ENCODE results near the gene BANF2. TPM values are rescaled to one million over a fixed set of nuclear protein-coding genes. Genes with fewer than 3 reads are reported as not detected.

BANF2 gene
- total RNA-seq, 2 experiments from 2014 or later: not detected

- H3K27me3 Mint-ChIP-seq: peaks cover 3% of the 10 kb centered on the region
- ChIA-PET POLR2A (no interaction called here), CTCF (no interaction called here)
- no peak for DNase-seq
- H3K4me1 Mint-ChIP-seq: no peaks in the 10 kb centered on the region
- H3K9me3 Mint-ChIP-seq: peaks cover 6% of the 10 kb centered on the region
- no peak overlapping the region for H3K27ac Mint-ChIP-seq
- H3K4me3 Mint-ChIP-seq: no peak overlapping the region
- no peaks in the 10 kb centered on the region for H3K36me3 Mint-ChIP-seq (ENCODE audit: low read depth)
These were observed 43.0 kb downstream of the BANF2 start for GRCh38 chr20:17742731-17743130.

GRCh38 chr20:17743677-17744076, 43.9 kb downstream of the BANF2 start:
- H3K4me1 Mint-ChIP-seq: no peaks in the 10 kb centered on the region
- no peaks in the 10 kb centered on the region for H3K9me3 Mint-ChIP-seq
- no peaks in the 10 kb centered on the region for H3K36me3 Mint-ChIP-seq (ENCODE audit: low read depth)
- ChIA-PET POLR2A (no interaction called here), CTCF (interaction anchor here (0.6 kb wide), 1 partner anchor 32 kb away, joined by 3 read pairs; no protein-coding TSS in a partner anchor)
- H3K27me3 Mint-ChIP-seq: peaks cover 3% of the 10 kb centered on the region
- no peak overlapping the region for H3K27ac Mint-ChIP-seq
- no peak overlapping the region for H3K4me3 Mint-ChIP-seq
- no peak for DNase-seq

- peaks cover 3% of the 10 kb centered on the region for H3K27me3 Mint-ChIP-seq
- no peaks in the 10 kb centered on the region for H3K36me3 Mint-ChIP-seq (ENCODE audit: low read depth)
- CTCF ChIA-PET: interaction anchor here (0.5 to 1.2 kb wide), 3 partner anchors 29 to 485 kb away, joined by 3 to 5 read pairs (median 3); no protein-coding TSS in a partner anchor
- no peak for DNase-seq
- H3K27ac Mint-ChIP-seq: no peak overlapping the region
- no peaks in the 10 kb centered on the region for H3K9me3 Mint-ChIP-seq
- no peak overlapping the region for H3K4me3 Mint-ChIP-seq
- POLR2A ChIA-PET: no interaction called here
- H3K4me1 Mint-ChIP-seq: no peaks in the 10 kb centered on the region
These were observed 47.7 kb downstream of the BANF2 start for GRCh38 chr20:17747431-17747846.

- DNase-seq: no peak
- no peaks in the 10 kb centered on the region for H3K4me1 Mint-ChIP-seq
- POLR2A ChIA-PET: interaction anchor here (0.6 kb wide), 1 partner anchor 209 kb away, joined by 4 read pairs; no protein-coding TSS in a partner anchor
- H3K9me3 Mint-ChIP-seq: no peaks in the 10 kb centered on the region
- no peaks in the 10 kb centered on the region for H3K36me3 Mint-ChIP-seq (ENCODE audit: low read depth)
- H3K4me3 Mint-ChIP-seq: no peak overlapping the region
- H3K27ac Mint-ChIP-seq: no peak overlapping the region
- CTCF ChIA-PET: no interaction called here
- peaks cover 6% of the 10 kb centered on the region for H3K27me3 Mint-ChIP-seq
These were observed 48.5 kb downstream of the BANF2 start for GRCh38 chr20:17748279-17748678.

- no peak overlapping the region for H3K27ac Mint-ChIP-seq
- H3K9me3 Mint-ChIP-seq: no peaks in the 10 kb centered on the region
- H3K4me3 Mint-ChIP-seq: no peak overlapping the region
- H3K4me1 Mint-ChIP-seq: no peaks in the 10 kb centered on the region
- no peaks in the 10 kb centered on the region for H3K36me3 Mint-ChIP-seq (ENCODE audit: low read depth)
- POLR2A ChIA-PET: no interaction called here
- CTCF ChIA-PET: no interaction called here
- no peak for DNase-seq
- peaks cover 16% of the 10 kb centered on the region for H3K27me3 Mint-ChIP-seq
These were observed 49.8 kb downstream of the BANF2 start for GRCh38 chr20:17749626-17749977.

- DNase-seq: no peak
- Mint-ChIP-seq H3K9me3 (no peaks in the 10 kb centered on the region), H3K27me3 (peaks cover 16% of the 10 kb centered on the region), H3K36me3 (ENCODE audit: low read depth) (no peaks in the 10 kb centered on the region), H3K27ac (no peak overlapping the region), H3K4me3 (no peak overlapping the region), H3K4me1 (no peaks in the 10 kb centered on the region)
- POLR2A ChIA-PET: no interaction called here
- CTCF ChIA-PET: no interaction called here
These were observed 50.4 kb downstream of the BANF2 start for GRCh38 chr20:17749978-17750721.

- DNase-seq: no peak
- H3K27ac Mint-ChIP-seq: no peak overlapping the region
- ChIA-PET POLR2A (no interaction called here), CTCF (no interaction called here)
- no peaks in the 10 kb centered on the region for H3K4me1 Mint-ChIP-seq
- no peak overlapping the region for H3K4me3 Mint-ChIP-seq
- no peaks in the 10 kb centered on the region for H3K9me3 Mint-ChIP-seq
- H3K27me3 Mint-ChIP-seq: peaks cover 16% of the 10 kb centered on the region
- H3K36me3 Mint-ChIP-seq (ENCODE audit: low read depth): no peaks in the 10 kb centered on the region
These were observed 50.9 kb downstream of the BANF2 start for GRCh38 chr20:17750722-17751045.

GRCh38 chr20:17751640-17752039, 51.9 kb downstream of the BANF2 start:
- Mint-ChIP-seq H3K9me3 (no peaks in the 10 kb centered on the region), H3K27me3 (peaks cover 22% of the 10 kb centered on the region), H3K4me3 (no peak overlapping the region), H3K36me3 (ENCODE audit: low read depth) (no peaks in the 10 kb centered on the region), H3K4me1 (no peaks in the 10 kb centered on the region), H3K27ac (no peak overlapping the region)
- ChIA-PET CTCF (interaction anchor here (0.7 to 1.1 kb wide), 2 partner anchors 69 to 144 kb away, joined by 3 read pairs; partner anchors contain the start of gene RRBP1), POLR2A (no interaction called here)
- DNase-seq: no peak

- ChIA-PET POLR2A (interaction anchor here (0.6 kb wide), 1 partner anchor 924 kb away, joined by 4 read pairs; no protein-coding TSS in a partner anchor), CTCF (interaction anchor here (0.7 to 1.1 kb wide), 2 partner anchors 70 to 144 kb away, joined by 3 read pairs; partner anchors contain the start of gene RRBP1)
- Mint-ChIP-seq H3K9me3 (no peaks in the 10 kb centered on the region), H3K27ac (no peak overlapping the region), H3K27me3 (peaks cover 18% of the 10 kb centered on the region), H3K36me3 (ENCODE audit: low read depth) (no peaks in the 10 kb centered on the region), H3K4me1 (no peaks in the 10 kb centered on the region), H3K4me3 (no peak overlapping the region)
- no peak for DNase-seq
These were observed 52.7 kb downstream of the BANF2 start for GRCh38 chr20:17752459-17752858.

GRCh38 chr20:17753516-17753915, 53.8 kb downstream of the BANF2 start:
- Mint-ChIP-seq H3K4me1 (no peaks in the 10 kb centered on the region), H3K27me3 (peaks cover 20% of the 10 kb centered on the region), H3K9me3 (peaks cover 3% of the 10 kb centered on the region), H3K4me3 (no peak overlapping the region), H3K36me3 (ENCODE audit: low read depth) (no peaks in the 10 kb centered on the region), H3K27ac (no peak overlapping the region)
- DNase-seq: no peak
- ChIA-PET POLR2A (no interaction called here), CTCF (interaction anchor here (0.6 kb wide), 1 partner anchor 310 kb away, joined by 3 read pairs; no protein-coding TSS in a partner anchor)

- DNase-seq: no peak
- H3K27ac Mint-ChIP-seq: no peak overlapping the region
- peaks cover 4% of the 10 kb centered on the region for H3K9me3 Mint-ChIP-seq
- no peak overlapping the region for H3K4me3 Mint-ChIP-seq
- ChIA-PET CTCF (no interaction called here), POLR2A (interaction anchor here (0.5 kb wide), 1 partner anchor 1293 kb away, joined by 3 read pairs; no protein-coding TSS in a partner anchor)
- H3K4me1 Mint-ChIP-seq: no peaks in the 10 kb centered on the region
- H3K27me3 Mint-ChIP-seq: peaks cover 20% of the 10 kb centered on the region
- no peaks in the 10 kb centered on the region for H3K36me3 Mint-ChIP-seq (ENCODE audit: low read depth)
These were observed 56.8 kb downstream of the BANF2 start for GRCh38 chr20:17756529-17756928.

- no peak overlapping the region for H3K4me3 Mint-ChIP-seq
- DNase-seq: no peak
- no peaks in the 10 kb centered on the region for H3K4me1 Mint-ChIP-seq
- no peak overlapping the region for H3K27ac Mint-ChIP-seq
- ChIA-PET CTCF (no interaction called here), POLR2A (no interaction called here)
- peaks cover 6% of the 10 kb centered on the region for H3K9me3 Mint-ChIP-seq
- no peaks in the 10 kb centered on the region for H3K36me3 Mint-ChIP-seq (ENCODE audit: low read depth)
- peaks cover 20% of the 10 kb centered on the region for H3K27me3 Mint-ChIP-seq
These were observed 57.7 kb downstream of the BANF2 start for GRCh38 chr20:17757496-17757895.

GRCh38 chr20:17758010-17758409, 58.2 kb downstream of the BANF2 start:
- CTCF ChIA-PET: no interaction called here
- H3K27ac Mint-ChIP-seq: no peak overlapping the region
- H3K36me3 Mint-ChIP-seq (ENCODE audit: low read depth): no peaks in the 10 kb centered on the region
- no peak overlapping the region for H3K4me3 Mint-ChIP-seq
- H3K27me3 Mint-ChIP-seq: peaks cover 18% of the 10 kb centered on the region
- H3K4me1 Mint-ChIP-seq: no peaks in the 10 kb centered on the region
- H3K9me3 Mint-ChIP-seq: peaks cover 6% of the 10 kb centered on the region
- POLR2A ChIA-PET: no interaction called here
- no peak for DNase-seq

- CTCF ChIA-PET: interaction anchor here (0.6 kb wide), 1 partner anchor 631 kb away, joined by 5 read pairs; no protein-coding TSS in a partner anchor
- Mint-ChIP-seq H3K9me3 (peaks cover 6% of the 10 kb centered on the region), H3K27ac (no peak overlapping the region), H3K36me3 (ENCODE audit: low read depth) (no peaks in the 10 kb centered on the region), H3K4me1 (no peaks in the 10 kb centered on the region), H3K27me3 (peaks cover 15% of the 10 kb centered on the region), H3K4me3 (no peak overlapping the region)
- POLR2A ChIA-PET: no interaction called here
- no peak for DNase-seq
These were observed 58.7 kb downstream of the BANF2 start for GRCh38 chr20:17758512-17758911.

Measured in activated CD4-positive, alpha-beta T cell treated with anti-CD3 and anti-CD28 coated beads, Interleukin-2, amount 10 ng/mL, durations not matched to agents 7 days and 5 days (primary cell).